Activated CD8-positive, alpha-beta memory T cell treated with anti-CD3 and anti-CD28 coated beads, Interleukin-2, amount 50 U/mL, for 48 hours (primary cell): ENCODE results near the gene ERCC8.
"Not testable (repeated sequence)": the region's sequence is repeated elsewhere in the genome, so short reads cannot be mapped to it uniquely, and the experiment has no call there.

Experiments used
- DNase-seq: peaks from one replicate; pipeline ENCODE4 v3.0.0-alpha.2; 2020

Gene ERCC8

DNA sequence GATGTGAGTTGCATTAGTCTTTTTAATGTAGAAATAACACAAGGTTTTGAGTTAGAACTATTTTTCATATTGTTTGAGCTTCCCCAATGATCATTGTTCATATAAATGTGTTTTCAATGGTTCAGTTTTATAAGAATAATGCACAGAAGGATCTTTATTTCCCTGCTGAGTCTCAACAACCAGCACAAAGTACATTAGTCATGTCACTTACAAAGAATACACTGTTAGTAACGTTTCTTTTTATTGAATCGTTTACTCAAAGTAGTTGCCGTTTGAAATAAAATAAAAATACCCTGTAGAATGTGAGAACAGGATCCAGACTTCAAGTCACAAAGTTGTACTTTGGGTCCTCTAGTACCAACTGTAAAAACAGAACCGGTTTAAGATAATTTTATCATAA is 41.5 kb downstream of the ERCC8 start:
- no peak for DNase-seq

GRCh38 chr5:60896991-60897390 is 47.9 kb downstream of the ERCC8 start:
- no peak for DNase-seq

DNA sequence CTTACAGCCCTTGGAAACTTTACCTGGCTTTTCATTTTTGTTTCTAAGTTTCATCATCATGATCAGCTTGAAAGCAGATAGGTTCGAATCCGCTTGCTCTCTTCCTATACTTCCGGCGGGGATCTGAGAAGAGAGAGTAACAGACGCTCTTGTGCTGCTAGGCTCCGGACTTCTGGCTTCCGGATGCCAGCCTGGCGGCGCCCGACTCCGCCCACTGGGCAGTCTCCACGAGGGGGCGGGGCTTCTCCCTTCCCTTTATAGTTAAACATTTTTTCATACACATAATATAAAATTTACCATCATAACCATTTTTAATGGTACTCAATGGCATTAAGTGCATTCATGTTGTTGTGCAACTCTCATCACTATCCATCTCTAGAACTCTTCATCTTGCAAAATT is 51.3 kb downstream of the ERCC8 start:
- DNase-seq = no peak

GRCh38 chr5:60891667-60892066 is 53.2 kb downstream of the ERCC8 start:
- DNase-seq = no peak

DNA sequence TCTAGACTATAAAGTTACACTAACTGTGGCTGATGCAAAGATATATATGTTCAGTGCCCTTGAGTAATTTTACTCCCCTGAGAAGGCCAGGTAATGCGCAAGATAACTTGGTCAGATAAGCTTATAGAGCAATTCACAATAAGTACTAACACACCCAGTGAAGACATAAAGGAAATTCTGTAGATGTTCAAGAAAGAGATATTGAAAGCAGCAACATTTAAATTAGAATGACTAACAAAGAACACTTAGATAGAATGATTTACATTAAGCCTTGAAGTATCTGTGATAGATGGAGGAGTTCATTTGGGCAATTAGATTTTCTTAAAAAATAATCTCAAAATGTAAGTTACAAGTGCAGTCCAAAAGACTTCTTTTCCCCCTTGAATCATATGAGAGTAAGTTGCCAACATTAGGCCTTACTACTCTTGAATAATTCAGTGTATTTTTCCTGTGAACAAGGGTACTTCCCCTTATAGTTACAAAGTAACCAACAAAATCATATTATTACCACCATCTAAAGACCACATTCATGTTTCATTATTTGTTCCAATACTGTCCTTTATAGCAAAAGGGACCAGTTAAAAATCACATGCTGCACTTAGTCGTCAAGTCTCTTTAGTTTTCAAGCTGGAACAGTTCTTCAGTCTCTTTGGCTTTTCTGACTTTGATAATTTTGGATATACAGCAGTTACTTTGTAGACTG is 56.4 kb downstream of the ERCC8 start:
- no peak for DNase-seq

DNA sequence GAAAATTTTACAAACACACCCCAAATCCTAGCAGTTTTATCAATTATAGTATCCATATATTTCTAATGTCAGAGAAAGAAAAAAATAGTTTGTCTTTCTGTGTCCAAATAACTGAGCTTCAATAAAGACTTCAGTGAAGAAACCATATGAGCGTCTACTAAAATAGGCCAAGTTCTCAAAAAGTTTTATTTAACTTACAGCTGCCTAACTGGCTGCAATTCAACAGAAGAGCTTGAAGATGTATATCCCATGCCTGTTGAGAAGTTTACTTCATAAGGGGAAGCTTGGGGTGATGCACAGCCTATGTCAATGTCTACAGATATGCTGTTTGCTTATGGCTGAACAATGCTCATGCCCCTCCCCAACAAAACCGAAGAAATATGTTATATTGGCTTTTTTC is 57.1 kb downstream of the ERCC8 start:
- DNase-seq = no peak

DNA sequence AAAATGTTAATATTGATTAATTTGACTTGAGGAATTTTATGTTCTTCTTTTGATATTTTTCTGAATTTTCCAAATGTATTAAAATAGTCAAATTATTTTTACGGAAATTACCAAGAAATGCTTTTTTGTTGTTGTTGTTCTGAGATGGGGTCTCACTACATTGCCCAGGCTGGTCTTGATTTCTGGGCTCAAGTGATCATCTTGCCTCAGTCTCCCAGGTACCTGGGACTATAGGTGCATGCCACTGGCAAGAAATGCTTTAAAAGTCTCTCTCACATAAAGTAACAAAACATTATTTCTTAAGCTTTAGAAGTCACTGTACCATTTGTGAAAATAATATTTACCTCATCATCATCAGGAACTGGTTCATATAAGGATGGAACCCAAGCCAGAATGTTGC is 57.8 kb downstream of the ERCC8 start:
- DNase-seq = no peak

DNA sequence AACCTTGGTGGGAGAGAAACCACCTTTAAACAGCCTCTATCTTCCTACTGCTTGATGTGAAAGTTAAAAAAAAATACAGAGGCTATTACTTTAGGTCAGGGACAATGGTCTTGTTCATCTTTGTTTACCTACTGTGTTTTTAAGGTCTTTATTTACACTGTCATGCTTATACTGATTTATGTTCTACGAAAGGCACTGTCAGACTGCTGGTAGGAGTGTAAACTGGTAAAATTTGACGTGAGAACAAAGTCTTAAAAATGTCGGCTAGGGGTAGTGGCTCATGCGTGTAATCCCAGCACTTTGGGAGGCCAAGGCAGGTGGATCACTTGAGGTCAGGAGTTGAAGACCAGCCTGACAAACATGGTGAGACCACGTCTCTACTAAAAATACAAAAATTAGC is 58.7 kb downstream of the ERCC8 start:
- no peak for DNase-seq

DNA sequence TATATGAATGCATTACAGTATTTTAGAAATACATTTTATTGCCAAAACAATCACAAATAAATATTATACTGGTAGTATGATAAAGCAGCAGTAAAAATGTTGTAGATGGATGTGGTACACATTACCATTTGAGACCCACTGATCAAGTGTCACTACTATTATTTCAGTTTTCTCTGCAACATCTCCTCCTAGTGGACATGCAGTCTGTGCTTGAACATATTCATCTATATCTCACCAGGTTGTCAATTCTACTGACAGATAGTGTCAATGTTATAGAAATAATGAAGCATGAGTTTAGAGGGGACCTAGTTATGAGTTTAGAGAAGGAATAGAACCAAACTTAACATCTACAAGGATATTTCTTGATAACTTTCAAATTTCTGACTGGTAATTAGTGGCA is 61.6 kb downstream of the ERCC8 start:
- no peak for DNase-seq

DNA sequence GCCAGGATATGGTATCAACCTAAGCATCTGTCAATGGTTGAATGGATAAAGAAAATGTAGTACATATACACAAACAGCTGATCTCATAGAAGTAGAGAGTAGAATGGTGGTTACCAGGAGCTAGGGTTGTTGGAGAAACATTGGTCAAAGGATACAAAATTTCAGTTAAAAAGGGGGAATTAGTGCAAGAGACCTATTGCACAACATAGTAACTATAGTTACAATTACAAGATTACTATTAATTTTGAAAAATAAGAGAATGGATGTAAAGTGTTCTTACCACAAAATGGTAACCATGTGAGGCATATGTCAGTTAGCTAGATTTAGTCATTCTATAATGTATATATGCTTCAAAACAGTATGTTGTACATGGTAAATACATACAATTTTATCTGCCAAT is 72.0 kb downstream of the ERCC8 start:
- DNase-seq = no peak

DNA sequence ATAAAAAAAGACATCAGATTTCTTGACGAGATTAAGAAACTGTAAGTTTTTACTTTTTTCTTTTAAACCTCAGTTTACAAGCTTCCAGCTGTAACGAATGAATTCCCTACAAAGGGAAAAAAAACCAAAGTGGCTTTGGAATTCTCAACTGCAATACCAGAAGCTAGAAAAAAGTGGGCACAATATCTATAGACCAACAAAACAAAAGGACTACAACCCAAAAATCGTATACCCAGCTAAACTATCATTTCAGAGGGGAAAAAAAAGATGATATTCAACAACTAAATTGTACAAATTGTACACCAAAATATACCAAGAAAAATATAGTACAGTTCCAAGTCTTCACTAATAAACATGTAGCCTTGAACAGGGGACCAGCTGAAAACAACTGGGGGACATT is 74.0 kb downstream of the ERCC8 start:
- DNase-seq = no peak

- not testable (repeated sequence) for DNase-seq
Observed at GRCh38 chr5:60860572-60860971, 84.3 kb downstream of the ERCC8 start.

DNA sequence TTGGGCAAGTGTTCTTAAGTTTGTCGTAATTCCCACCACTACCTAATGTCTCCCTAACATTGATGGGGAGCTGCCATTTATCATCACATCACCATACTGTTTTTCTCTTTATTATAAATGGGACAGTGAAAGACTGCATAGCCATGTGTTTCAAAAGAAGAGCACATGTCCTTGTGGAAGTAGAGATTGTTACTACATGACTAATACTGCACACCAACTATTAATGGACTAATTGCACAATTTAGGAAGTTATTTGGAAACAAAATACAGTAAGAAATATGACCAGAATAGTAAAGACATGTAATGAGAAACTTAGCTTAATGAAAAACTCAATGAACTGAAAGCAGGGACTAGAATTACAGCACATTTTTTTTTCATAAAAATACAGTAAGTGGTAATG is 88.8 kb downstream of the ERCC8 start:
- no peak for DNase-seq

GRCh38 chr5:60852940-60853339 is 91.9 kb downstream of the ERCC8 start:
- DNase-seq = no peak

- no peak for DNase-seq
Observed at GRCh38 chr5:60852317-60852716, 92.6 kb downstream of the ERCC8 start.

GRCh38 chr5:60851626-60852025 is 93.2 kb downstream of the ERCC8 start:
- no peak for DNase-seq

GRCh38 chr5:60846298-60846697 is 98.6 kb downstream of the ERCC8 start:
- no peak for DNase-seq

- DNase-seq = peak; percentile 78
Observed at GRCh38 chr5:60843936-60844905, 100.6 kb downstream of the ERCC8 start, which contains the start of gene ELOVL7. TSS of gene ELOVL7 (minus strand) at chr5:60844269. CDS start at chr5:60787397, 56,872 bp downstream.

GRCh38 chr5:60843386-60843935 is 101.4 kb downstream of the ERCC8 start:
- peak; percentile 59 for DNase-seq

GRCh38 chr5:60842871-60843385 is 101.9 kb downstream of the ERCC8 start:
- DNase-seq = no peak

GRCh38 chr5:60841361-60841760 is 103.5 kb downstream of the ERCC8 start:
- DNase-seq = no peak

DNA sequence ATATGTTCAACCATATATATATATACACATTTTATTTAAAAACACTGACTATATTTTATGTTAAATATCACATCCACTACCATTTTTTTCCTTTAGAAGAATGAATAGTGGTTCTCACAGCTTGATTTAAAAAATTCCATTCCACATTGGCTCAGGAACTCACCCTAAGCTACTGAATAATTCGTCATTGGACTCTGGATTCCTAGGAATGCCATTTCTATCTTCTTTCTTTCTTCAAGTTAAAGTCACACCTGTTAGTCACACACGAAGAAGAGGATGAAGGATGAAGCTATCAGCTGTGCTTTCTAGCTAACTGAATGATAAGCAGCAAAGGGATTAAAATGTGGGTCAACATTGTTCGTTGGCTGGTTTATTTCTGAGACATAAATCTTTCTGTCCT is 108.7 kb downstream of the ERCC8 start:
- DNase-seq = no peak

DNA sequence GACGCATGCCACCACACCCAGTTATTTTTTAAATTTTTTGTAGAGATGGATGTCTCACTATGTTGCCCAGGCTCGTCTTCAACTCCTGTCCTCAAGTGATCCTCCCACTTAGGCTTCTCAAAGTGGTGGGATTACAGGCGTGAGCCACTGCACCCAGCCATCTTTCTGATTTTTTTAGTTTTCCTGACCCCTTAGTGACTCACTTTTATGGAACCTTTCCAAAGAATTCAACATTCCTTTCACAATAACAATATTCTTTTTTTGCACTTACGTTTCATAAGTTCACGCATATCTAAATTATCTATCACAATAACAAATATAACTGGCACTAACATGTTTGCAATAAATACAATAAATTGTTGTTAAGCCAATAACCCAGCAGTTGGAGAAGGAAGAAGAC is 109.3 kb downstream of the ERCC8 start:
- no peak for DNase-seq

- DNase-seq = no peak
Observed at GRCh38 chr5:60833520-60833919, 111.3 kb downstream of the ERCC8 start.
